BLaER1 treated with 17β-estradiol and CSF1 and Interleukin-3, amounts not matched to agents 10 nM and 100 nM (cell line): ENCODE data around the gene PAX2.
"Not testable (repeated sequence)": the region's sequence is repeated elsewhere in the genome, so short reads cannot be mapped to it uniquely, and the experiment has no call there.

Experiments
- H3K27ac ChIP-seq, 11 experiments: shearing (Covaris generic); formaldehyde crosslinking; 2 replicates each; pipeline ENCODE4 v1.8.1; 2022
- H3K27me3 ChIP-seq, 11 experiments: shearing (Covaris generic); formaldehyde crosslinking; 2 replicates each; pipeline ENCODE4 v1.8.1; 2022
- H3K36me3 ChIP-seq, 11 experiments: shearing (Covaris generic); formaldehyde crosslinking; 2 replicates each; pipeline ENCODE4 v1.8.1; 2022
- H3K4me1 ChIP-seq, 10 experiments: shearing (Covaris generic); formaldehyde crosslinking; 2 replicates each; pipeline ENCODE4 v1.8.1; 2022
- H3K4me2 ChIP-seq, 11 experiments: shearing (Covaris generic); formaldehyde crosslinking; 2 replicates each; pipeline ENCODE4 v1.8.1; 2022
- H3K4me3 ChIP-seq, 10 experiments: shearing (Covaris generic); formaldehyde crosslinking; 2 replicates each; pipeline ENCODE4 v1.8.1; 2022
- H3K9ac ChIP-seq, 11 experiments: shearing (Covaris generic); formaldehyde crosslinking; 2 replicates each; pipeline ENCODE4 v1.8.1; 2022
- H3K9me3 ChIP-seq, 11 experiments: shearing (Covaris generic); formaldehyde crosslinking; replicated peaks in 1 of 11; 2 replicates each; pipeline ENCODE4 v1.8.1; 2022
- H4K20me1 ChIP-seq, 11 experiments: shearing (Covaris generic); formaldehyde crosslinking; 2 replicates each; pipeline ENCODE4 v1.8.1; 2022
- Cebpa-rat ChIP-seq, 11 experiments: shearing (Covaris generic); IDR thresholded peaks; 2 replicates each; pipeline ENCODE4 v1.8.1; 2022

PAX2 gene

DNA sequence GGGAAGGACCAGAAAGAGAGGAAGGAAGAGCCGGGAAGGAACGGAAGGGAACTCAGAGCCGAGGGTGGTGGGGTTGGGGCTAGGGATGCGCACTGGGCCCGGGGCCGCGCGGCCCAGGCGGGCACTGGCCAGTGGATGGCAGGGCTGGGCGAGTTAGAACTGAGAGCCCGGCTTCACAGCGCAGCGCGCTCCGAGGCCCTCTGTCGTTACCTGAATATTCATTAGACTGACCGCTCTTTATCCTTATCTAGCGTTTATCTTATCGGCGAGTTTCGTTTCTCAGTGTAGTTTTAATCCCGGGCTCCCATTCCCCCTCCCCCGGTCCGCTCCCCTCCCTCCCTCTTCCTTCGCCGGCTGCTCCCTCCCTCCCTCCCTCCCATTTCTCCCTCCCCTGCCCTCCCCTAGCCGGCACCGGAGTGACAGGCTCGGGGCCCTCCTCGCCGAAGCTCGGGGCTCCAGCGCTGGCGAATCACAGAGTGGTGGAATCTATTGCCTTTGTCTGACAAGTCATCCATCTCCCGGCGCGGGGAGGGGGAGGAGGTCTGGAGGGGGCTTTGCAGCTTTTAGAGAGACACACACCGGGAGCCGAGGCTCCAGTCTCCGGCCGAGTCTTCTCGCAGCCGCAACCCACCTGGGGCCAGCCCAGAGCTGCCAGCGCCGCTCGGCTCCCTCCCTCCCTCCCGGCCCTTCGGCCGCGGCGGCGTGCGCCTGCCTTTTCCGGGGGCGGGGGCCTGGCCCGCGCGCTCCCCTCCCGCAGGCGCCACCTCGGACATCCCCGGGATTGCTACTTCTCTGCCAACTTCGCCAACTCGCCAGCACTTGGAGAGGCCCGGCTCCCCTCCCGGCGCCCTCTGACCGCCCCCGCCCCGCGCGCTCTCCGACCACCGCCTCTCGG, at the start of gene PAX2:
TSS of gene PAX2 (plus strand) at position 596 of the 895 bp plus-strand sequence. CDS start 679 bp downstream, outside the sequence.
- H3K27ac ChIP-seq = no peak within 1 kb of the TSS
- H3K4me2 ChIP-seq = peak within 1 kb of the TSS; percentile 41 to 84 (median 68)
- peaks cover 0 to 45% (median 23%) of the 10 kb centered on the region in 10 experiments; a peak in 14 of 20 replicates for H3K4me1 ChIP-seq
- H3K9me3 ChIP-seq = no peaks in the 10 kb centered on the region
- H3K27me3 ChIP-seq = peaks cover 99 to 100% (median 100%) of the 10 kb centered on the region in 11 experiments
- H3K9ac ChIP-seq = no peak within 1 kb of the TSS
- TF ChIP-seq Cebpa-rat (IDR thresholded peaks at IDR 0.05) = no peak
- peak within 1 kb of the TSS; percentile 29 to 62 (median 48); a peak in 18 of 20 replicates for H3K4me3 ChIP-seq
- H3K36me3 ChIP-seq = no peaks in the 10 kb centered on the region
- H4K20me1 ChIP-seq = peaks cover 0 to 96% (median 90%) of the 10 kb centered on the region in 11 experiments; a peak in 19 of 22 replicates

DNA sequence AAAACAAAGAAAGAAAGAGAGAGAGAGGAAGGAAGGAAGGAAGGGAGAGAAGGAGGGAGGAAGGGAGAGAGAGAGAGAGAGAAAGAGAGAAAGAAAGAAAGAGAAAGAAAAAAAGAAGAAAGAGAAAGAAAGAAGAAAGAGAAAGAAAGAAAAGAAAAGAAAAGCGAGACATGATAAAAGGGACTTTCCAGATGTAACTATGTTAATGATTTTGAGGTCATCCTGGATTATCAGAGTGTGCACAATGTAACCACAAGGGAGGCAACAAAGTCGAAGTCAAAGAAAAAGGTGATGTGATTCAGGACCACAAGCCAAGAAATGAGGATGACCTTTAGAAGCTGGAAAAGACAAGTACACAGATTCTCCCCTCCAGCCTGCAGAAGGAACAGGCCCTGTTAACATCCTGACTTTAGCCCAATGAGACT, 48.9 kb upstream of the PAX2 start:
- Histone ChIP-seq H3K9me3 (no peaks in the 10 kb centered on the region), H3K27me3 (no peaks in the 10 kb centered on the region; a peak in 1 of 22 replicates), H3K9ac (no peak overlapping the region), H3K4me2 (no peak overlapping the region), H3K4me3 (no peak overlapping the region), H3K27ac (no peak overlapping the region), H3K36me3 (no peaks in the 10 kb centered on the region), H4K20me1 (no peaks in the 10 kb centered on the region; a peak in 1 of 22 replicates), H3K4me1 (no peaks in the 10 kb centered on the region)
- no peak for TF ChIP-seq Cebpa-rat (IDR thresholded peaks at IDR 0.05)

DNA sequence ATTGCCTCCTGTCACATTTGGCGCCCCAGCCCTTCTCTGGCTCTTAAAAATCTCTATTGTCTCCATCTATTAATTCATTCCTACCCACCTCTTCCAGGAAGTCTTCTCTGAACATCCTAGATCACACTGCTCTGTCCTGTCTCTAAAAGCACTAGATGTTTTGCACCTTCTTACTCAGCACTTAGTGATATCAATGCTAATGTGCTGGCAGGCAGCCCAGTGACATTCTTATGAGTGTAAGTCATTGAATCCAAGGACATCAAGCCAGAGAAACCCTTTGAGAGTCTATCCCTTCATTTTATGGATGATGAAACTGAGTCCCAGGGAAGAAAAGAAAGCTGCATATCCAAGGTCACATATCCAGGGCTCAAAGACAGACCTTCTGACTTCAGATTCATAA, 48.3 kb upstream of the PAX2 start:
- no peaks in the 10 kb centered on the region for H3K36me3 ChIP-seq
- no peaks in the 10 kb centered on the region for H3K9me3 ChIP-seq
- no peaks in the 10 kb centered on the region; a peak in 1 of 22 replicates for H3K27me3 ChIP-seq
- no peak overlapping the region for H3K27ac ChIP-seq
- H3K4me2 ChIP-seq = no peak overlapping the region
- H3K9ac ChIP-seq = no peak overlapping the region
- H3K4me1 ChIP-seq = no peaks in the 10 kb centered on the region
- TF ChIP-seq Cebpa-rat (IDR thresholded peaks at IDR 0.05) = no peak
- H3K4me3 ChIP-seq = no peak overlapping the region
- H4K20me1 ChIP-seq = no peaks in the 10 kb centered on the region; a peak in 1 of 22 replicates

DNA sequence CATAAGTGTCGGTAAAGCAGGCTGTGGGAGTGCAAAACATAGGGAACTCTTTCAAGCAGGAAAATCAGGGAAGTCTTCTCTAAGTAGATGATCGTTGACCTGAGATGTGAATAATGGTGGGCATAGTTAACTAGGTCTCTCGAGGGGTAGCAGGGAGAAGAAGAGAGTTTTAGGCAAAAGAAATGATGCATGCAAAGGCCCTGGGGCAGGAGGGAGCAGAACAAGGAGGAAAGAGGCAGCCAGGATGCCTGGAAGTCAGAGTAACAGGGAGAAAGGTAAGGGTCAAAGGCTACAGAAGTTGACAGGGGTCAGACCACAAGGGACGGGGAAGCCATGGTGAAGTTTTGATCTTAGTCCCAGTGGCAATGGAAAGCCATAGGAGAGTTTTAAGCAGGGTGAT, 47.8 kb upstream of the PAX2 start:
- Histone ChIP-seq H3K4me2 (no peak overlapping the region), H3K36me3 (no peaks in the 10 kb centered on the region), H3K27me3 (no peaks in the 10 kb centered on the region; a peak in 1 of 22 replicates), H3K4me3 (no peak overlapping the region), H3K9ac (no peak overlapping the region), H3K9me3 (no peaks in the 10 kb centered on the region), H3K4me1 (no peaks in the 10 kb centered on the region), H3K27ac (no peak overlapping the region), H4K20me1 (no peaks in the 10 kb centered on the region; a peak in 1 of 22 replicates)
- TF ChIP-seq Cebpa-rat (IDR thresholded peaks at IDR 0.05) = no peak

DNA sequence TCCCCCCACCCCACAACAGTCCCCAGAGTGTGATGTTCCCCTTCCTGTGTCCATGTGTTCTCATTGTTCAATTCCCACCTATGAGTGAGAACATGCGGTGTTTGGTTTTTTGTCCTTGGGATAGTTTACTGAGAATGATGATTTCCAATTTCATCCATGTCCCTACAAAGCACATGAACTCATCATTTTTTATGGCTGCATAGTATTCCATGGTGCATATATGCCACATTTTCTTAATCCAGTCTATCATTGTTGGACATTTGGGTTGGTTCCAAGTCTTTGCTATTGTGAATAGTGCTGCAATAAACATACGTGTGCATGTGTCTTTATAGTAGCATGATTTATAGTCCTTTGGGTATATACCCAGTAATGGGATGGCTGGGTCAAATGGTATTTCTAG, 43.7 kb upstream of the PAX2 start:
- not testable (repeated sequence) for H3K9ac ChIP-seq, H3K4me3 ChIP-seq, H3K4me1 ChIP-seq, H3K27ac ChIP-seq, H3K36me3 ChIP-seq, H3K9me3 ChIP-seq, H4K20me1 ChIP-seq, H3K4me2 ChIP-seq, H3K27me3 ChIP-seq

DNA sequence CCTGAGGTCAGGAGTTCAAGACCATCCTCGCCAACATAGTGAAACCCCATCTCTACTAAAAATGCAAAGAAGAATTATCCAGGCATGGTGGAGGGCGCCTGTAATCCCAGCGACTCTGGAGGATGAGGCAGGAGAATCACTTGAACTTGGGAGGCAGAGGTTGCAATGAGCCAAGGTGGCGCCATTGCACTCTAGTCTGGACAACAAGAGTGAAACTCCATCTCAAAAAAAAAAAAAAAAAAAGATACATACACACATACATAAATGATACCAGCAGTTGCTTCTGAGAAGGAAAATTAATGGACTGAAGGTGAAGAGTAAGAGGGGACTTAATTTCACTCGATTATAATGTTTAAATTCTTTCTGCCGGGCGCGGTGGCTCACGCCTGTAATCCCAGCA, 40.2 kb upstream of the PAX2 start:
- H3K4me3 ChIP-seq = no peak overlapping the region
- no peaks in the 10 kb centered on the region; a peak in 1 of 22 replicates for H4K20me1 ChIP-seq
- H3K9ac ChIP-seq = no peak overlapping the region
- H3K4me1 ChIP-seq = no peaks in the 10 kb centered on the region
- H3K36me3 ChIP-seq = no peaks in the 10 kb centered on the region
- peaks cover 0 to 4% (median 0%) of the 10 kb centered on the region in 11 experiments; a peak in 3 of 22 replicates for H3K9me3 ChIP-seq
- H3K27me3 ChIP-seq = peaks cover 14 to 29% (median 26%) of the 10 kb centered on the region in 11 experiments
- no peak overlapping the region for H3K4me2 ChIP-seq
- H3K27ac ChIP-seq = no peak overlapping the region
- TF ChIP-seq Cebpa-rat (IDR thresholded peaks at IDR 0.05) = no peak

DNA sequence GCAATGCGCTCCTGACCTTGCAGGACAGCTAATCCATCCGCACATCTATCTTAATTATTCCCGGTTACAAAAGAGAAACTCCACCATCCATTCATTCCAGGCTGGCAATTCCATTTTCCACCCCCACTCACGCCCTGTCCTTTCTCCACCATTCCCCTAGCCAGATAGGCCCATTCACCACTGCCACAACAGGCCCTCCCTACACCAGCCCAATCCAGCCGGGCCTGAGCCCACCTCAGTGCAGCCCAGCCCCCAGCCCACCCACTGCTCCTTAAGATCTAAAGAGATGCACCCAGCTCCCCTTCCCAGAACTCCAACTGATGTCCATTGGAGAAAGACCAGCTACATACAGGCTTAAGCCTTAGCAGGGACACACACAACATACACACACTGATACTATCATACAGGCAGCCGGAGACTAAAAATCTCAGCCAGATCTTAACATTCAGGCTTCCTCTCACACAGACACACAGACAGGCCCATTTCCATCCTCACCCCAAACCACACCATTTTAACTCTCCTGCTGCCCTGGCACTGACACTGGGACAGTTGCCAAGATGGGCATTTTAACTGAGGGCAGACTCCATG, 38.0 kb upstream of the PAX2 start:
- Histone ChIP-seq H3K4me3 (no peak overlapping the region), H3K27ac (no peak overlapping the region), H3K9me3 (peaks cover 0 to 10% (median 0%) of the 10 kb centered on the region in 11 experiments; a peak in 3 of 22 replicates), H3K36me3 (no peaks in the 10 kb centered on the region), H4K20me1 (peaks cover 0 to 12% (median 0%) of the 10 kb centered on the region in 11 experiments; a peak in 5 of 22 replicates), H3K4me2 (no peak overlapping the region), H3K4me1 (no peaks in the 10 kb centered on the region), H3K9ac (no peak overlapping the region), H3K27me3 (peaks cover 36 to 51% (median 48%) of the 10 kb centered on the region in 11 experiments)
- no peak for TF ChIP-seq Cebpa-rat (IDR thresholded peaks at IDR 0.05)

DNA sequence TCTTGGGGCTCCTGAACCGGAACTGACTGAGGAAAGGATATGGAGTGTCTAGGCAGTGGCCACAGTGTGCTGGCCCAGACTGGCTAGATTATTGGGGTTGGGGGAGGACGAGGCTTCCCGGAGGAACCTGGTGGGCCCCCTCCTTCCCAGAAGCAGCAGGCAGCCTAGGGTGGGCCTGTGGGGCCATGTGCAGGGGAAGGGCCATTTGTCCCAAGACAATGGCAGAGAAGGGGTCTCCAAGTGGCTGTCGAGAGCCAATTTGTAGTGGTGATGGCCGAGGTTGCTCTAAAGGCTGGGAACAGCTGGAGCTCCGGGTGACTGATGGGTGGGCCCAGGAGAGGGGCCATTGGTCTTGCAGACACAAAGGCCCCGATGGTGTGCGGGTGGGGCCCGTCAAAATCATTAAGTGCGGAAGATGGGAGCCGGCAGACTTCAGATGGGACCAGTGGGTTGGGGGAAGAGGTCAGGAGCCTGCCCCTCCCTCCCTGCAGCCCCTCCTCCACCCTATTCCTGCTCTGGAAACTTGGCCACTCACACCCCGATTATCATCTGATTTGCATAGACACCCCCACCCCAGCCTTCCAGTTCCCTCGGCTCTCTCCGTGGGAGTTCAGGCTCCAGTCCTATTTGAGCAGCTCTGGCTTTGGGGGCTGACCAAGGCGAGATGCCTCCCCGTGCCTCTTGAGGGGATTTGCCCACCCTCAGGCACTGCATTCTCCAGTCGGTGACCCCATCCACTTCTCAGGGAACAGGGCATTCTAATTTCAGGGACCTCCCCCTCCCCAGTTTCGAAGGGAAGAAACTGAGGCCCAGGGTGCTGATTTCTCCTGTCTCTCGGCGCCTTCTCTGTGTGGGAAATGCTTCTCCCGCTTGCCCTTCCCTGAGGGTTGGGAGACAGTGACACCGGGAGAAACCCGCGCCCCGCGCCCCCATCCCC, 36.0 kb upstream of the PAX2 start:
- TF ChIP-seq Cebpa-rat (IDR thresholded peaks at IDR 0.05) = no peak
- Histone ChIP-seq H3K4me3 (no peak overlapping the region), H3K9ac (no peak overlapping the region), H4K20me1 (peaks cover 0 to 16% (median 0%) of the 10 kb centered on the region in 11 experiments; a peak in 5 of 22 replicates), H3K27ac (no peak overlapping the region), H3K9me3 (peaks cover 0 to 10% (median 0%) of the 10 kb centered on the region in 11 experiments; a peak in 3 of 22 replicates), H3K27me3 (peaks cover 46 to 70% (median 63%) of the 10 kb centered on the region in 11 experiments), H3K4me2 (no peak overlapping the region), H3K36me3 (no peaks in the 10 kb centered on the region), H3K4me1 (no peaks in the 10 kb centered on the region)
